ENCODE measurements around the gene HIRIP3. TPM values are rescaled to one million over a fixed set of nuclear protein-coding genes. Genes with fewer than 3 reads are reported as not detected.
A peak's percentile ranks its signal among the peaks of the same experiment; 100 is the strongest.
"Not testable (repeated sequence)": the region's sequence is repeated elsewhere in the genome, so short reads cannot be mapped to it uniquely, and the experiment has no call there.

Gene HIRIP3
- total RNA-seq, 1 experiment from 2014 or later: 25.9 TPM

DNA sequence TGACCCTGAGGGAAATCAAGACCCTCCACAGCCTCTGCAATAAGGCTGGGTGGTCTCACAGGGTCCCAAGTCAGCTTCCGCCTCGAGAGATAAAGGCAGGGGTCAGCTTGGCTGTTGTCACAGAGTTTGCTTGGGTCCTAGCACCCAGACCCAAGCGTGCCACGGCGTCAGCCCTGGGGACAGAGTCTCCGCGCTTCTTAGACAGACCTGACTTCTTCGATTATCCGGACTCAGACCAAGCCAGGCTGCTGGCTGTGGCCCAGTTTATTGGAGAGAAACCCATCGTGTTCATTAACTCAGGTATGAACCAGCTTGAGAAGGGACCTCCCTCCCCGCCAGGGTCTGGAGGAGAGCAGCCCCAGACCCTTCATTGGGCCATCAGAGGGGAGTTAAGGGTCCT, 28.2 kb upstream of the HIRIP3 start:
- Histone ChIP-seq H3K36me3 (no peaks in the 10 kb centered on the region), H3K9me3 (no peaks in the 10 kb centered on the region), H3K27me3 (peaks cover 9% of the 10 kb centered on the region), H3K4me3 (no peak overlapping the region)
- DNase-seq: no peak

DNA sequence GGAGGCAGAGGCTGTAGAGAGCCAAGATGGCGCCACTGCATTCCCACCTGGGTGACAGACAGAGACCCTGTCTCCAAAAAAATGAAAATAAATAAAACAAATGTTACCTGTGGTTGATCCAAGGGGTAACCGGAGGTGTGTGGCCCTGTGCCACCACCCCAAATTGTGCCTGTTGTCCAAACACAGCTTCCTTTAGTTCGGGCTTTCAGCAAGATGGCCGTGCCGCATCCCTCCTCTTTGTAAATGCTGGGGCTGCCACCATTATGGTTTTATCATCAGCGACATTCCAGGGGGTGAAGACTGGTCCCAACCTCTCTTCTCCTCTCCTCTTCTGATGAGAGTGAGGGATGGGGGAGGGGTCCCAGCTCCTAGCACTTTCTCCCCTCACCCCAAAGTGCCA, 27.5 kb upstream of the HIRIP3 start, which contains the start of gene C16orf92:
Gene C16orf92 (plus strand): TSS at position 312 of the 400 bp plus-strand sequence. CDS start 143 bp downstream, outside the sequence.
- Histone ChIP-seq H3K36me3 (no peaks in the 10 kb centered on the region), H3K4me3 (no peak within 1 kb of the TSS), H3K9me3 (no peaks in the 10 kb centered on the region), H3K27me3 (peaks cover 9% of the 10 kb centered on the region)
- DNase-seq: no peak

DNA sequence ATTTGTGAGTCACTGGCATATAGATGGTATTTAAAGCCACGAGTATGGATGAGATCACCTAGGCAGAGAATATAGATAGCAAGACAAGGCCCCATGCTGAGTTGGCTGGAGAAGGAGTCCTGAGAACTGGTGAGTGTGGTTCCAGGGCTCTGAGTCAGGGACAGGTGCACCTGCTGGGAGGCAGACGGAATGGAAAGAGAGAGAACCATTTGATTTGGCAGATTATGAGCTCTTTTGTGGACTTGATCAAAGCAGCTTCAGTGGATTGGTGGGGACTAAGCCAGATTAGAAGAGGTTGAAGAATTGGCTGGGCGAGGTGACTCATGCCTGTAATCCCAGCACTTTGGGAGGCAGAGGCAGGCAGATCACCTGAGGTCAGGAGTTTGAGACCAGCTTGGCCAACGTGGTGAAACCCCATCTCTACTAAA, 23.3 kb upstream of the HIRIP3 start:
- peak; percentile 57 for DNase-seq
- Histone ChIP-seq H3K9me3 (no peaks in the 10 kb centered on the region), H3K27me3 (no peaks in the 10 kb centered on the region)

DNA sequence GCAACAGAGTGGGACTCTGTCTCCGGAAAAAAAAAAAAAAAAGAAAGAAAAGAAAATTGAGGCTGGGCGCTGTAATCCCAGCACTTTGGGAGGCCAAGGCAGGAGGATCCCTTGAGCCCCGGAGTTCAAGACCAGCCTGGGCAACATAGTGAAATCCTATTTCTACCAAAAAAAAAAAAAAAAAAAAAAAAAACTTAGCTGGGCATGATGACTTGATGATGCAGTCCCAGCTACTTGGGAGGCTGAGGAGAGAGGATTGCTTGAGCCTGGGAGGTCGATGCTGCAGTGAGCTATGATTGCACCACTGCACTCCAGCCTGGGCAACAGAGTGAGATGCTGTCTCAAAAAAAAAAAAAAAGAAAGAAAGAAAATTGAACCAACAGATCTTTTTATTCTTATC, 22.5 kb upstream of the HIRIP3 start:
- H3K9me3 ChIP-seq, H3K27me3 ChIP-seq, H3K36me3 ChIP-seq, H3K4me3 ChIP-seq, DNase-seq: not testable (repeated sequence)

More for the DNA sequence above, 23.3 kb upstream of the HIRIP3 start:
- H3K4me3 ChIP-seq: no peak overlapping the region
- H3K36me3 ChIP-seq: no peaks in the 10 kb centered on the region

DNA sequence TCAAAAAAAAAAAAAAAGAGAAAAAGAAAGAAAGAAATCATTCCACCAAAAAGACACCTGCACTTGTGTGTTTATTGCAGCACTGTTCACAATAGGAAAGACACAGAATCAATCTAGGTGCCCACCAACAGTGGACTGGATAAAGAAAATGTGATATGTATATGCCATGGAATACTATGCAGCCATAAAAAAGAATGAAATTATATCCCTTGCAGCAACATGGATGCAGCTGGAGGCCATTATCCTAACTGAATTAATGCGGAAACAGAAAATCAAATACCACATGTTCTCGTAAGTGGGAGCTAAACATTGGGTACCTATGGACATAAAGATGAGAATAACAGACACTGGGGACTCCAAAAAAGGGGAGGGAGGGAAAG, 21.9 kb upstream of the HIRIP3 start:
- Histone ChIP-seq H3K9me3 (no peaks in the 10 kb centered on the region), H3K4me3 (no peak overlapping the region), H3K27me3 (no peaks in the 10 kb centered on the region), H3K36me3 (no peaks in the 10 kb centered on the region)
- no peak for DNase-seq

DNA sequence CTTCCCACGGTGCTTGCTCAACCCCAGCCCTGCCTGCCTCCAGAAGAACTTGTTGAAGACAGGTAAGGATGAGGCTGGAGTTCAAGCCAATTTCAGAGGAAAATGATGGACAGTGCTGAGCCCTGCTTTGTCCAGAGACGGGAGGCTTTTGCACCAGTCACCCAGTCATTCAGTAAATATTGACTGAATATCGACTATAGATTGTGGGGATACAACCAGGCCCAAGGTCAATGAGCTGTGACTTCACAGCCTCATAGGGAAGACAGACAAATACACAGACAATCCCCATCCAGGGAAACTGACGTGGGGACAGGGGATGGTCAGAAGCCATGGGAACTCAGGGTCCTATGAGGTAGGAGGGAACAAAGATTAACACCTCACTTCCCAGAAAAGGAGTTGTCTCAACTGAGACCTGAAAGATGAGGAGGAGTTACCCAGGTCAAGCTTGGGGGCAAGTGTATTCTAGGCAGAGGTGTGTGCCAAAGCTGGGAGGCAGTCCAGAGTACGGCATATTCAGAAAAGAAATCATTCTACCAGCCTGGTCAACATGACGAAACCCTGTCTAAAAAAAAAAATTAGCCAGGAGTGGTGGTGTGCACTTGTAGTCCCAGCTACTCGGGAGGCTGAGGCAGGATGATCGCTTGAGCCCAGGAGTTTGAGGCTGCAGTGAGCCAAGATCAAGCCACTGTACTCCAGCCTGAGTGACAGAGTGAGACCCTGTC, 21.3 kb upstream of the HIRIP3 start:
- H3K4me3 ChIP-seq: no peak overlapping the region
- H3K36me3 ChIP-seq: no peaks in the 10 kb centered on the region
- DNase-seq: no peak
- H3K9me3 ChIP-seq: no peaks in the 10 kb centered on the region
- H3K27me3 ChIP-seq: no peaks in the 10 kb centered on the region

DNA sequence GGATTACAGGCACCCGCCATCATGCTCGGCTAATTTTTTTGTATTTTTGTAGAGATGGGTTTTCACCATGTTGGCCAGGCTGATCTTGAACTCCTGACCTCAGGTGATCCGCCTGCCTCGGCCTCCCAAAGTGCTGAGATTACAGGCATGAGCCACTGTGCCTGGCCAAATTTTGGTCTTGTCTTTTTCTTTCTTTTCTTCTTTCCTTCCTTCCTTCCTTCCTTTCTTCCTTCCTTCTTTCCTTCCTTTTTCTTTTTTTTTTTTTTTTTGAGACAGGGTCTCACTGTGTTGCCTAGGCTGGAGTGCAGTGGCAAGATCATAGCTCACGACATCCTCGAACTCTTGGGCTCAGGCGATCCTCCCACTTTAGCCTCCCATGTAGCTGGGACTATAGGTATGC, 20.0 kb upstream of the HIRIP3 start:
- not testable (repeated sequence) for H3K27me3 ChIP-seq, H3K4me3 ChIP-seq, H3K36me3 ChIP-seq, H3K9me3 ChIP-seq, DNase-seq

DNA sequence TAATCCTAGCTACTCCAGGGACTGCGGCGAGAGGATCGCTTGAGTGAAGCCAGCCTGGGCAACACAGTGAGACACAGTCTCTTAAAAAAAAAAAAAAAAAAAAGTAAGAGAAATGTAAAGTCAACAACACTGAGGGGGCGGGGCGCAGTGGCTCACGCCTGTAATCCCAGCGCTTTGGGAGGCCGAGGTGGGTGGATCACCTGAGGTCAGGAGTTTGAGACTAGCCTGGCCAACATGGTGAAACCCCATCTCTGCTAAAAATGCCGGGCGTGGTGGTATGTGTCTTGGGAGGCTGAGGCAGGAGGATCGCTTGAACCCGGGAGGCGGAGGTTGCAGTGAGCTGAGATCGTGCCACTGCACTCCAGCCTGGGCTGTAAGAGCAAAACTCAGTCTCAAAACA, 17.2 kb upstream of the HIRIP3 start:
- DNase-seq: not testable (repeated sequence)

DNA sequence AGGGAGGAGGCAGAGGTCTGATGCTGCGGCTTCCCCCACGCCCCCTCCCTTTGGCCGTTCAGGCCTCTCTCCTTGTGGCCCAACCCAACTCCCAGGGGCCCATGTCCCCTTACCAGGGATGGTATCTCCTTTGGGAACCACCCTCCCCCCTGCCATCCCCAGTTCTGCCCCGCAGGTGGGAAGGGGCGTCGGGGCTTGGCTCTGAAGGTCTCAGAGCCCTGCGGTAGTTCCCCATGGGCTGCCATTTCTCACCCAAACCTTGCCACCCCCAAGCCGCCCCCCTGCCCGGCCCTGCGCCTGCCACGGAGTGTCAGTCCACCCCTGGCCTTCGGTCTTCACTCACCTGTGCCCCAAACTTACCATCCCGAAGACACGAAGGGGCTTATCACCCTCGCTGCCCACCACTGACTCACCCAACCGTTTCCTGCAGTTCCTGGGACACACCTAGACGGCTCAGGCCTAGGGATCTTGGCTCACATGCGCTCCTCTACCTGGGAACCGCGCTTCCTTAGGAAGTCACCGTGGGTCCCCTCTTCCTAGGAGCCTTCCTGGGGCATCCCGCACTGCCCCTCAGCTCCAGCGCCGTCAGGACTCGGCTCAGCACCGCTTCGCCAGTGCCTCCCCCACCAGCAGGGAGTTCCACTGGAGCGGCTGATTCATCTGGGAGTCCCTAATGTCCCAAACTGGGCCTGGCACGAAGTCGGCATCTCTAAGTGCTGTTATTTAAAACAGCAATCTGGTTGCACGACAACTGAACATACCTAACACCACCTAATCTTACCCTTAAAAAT, 16.5 kb upstream of the HIRIP3 start:
- Histone ChIP-seq H3K27me3 (no peaks in the 10 kb centered on the region), H3K4me3 (no peak overlapping the region; the same call in 1 of the 2 replicates), H3K36me3 (no peaks in the 10 kb centered on the region), H3K9me3 (no peaks in the 10 kb centered on the region)
- DNase-seq: no peak

More for the DNA sequence above, 17.2 kb upstream of the HIRIP3 start:
- not testable (repeated sequence) for H3K9me3 ChIP-seq, H3K36me3 ChIP-seq, H3K4me3 ChIP-seq, H3K27me3 ChIP-seq

DNA sequence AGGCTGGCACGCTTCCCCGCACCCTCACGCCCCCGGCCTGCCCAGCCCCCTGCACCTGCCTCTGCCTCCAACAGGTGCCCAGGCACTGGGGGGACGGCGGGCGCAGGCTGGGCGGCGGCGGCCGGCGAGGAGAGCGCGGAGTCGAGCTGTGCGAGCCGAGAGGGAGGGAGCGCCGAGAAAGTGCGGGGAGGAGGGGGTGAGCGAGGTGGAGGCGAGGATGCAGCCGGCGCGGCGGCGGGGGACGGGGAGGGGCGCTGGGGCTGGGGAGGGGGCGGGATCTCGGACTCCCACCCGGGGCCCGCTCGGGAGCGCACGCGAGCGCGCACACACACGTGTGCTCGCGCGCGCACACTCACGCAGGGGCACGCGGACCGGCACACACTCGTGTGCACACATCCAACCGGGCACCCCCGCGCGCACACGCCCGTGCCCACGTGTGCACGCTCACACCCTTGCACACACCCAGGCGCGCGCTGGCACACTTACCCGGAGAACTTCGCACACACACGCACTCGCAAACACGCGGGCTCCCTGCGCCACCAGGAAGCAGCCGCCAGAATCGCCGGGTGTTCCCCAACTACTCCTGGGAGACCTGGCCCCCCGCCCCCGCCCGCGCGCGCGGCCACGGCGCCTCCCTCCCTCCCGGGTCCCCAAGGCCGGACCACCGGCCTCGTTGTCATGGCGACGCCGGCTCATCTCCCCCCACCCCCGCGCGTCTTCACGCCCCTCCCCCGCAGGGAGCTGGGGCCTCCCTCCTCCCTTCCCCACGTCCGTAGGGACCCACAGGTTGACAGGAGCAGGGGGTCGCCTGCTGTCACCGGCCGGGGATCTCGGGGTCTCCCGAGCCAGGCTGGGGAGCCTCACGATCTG, 15.7 kb upstream of the HIRIP3 start, which contains the start of gene DOC2A:
Gene DOC2A (minus strand): TSS at position 184 of the 870 bp plus-strand sequence. CDS start 805 bp downstream, outside the sequence.
- H3K4me3 ChIP-seq: peak within 1 kb of the TSS; percentile 43
- peak; percentile 46 for DNase-seq

DNA sequence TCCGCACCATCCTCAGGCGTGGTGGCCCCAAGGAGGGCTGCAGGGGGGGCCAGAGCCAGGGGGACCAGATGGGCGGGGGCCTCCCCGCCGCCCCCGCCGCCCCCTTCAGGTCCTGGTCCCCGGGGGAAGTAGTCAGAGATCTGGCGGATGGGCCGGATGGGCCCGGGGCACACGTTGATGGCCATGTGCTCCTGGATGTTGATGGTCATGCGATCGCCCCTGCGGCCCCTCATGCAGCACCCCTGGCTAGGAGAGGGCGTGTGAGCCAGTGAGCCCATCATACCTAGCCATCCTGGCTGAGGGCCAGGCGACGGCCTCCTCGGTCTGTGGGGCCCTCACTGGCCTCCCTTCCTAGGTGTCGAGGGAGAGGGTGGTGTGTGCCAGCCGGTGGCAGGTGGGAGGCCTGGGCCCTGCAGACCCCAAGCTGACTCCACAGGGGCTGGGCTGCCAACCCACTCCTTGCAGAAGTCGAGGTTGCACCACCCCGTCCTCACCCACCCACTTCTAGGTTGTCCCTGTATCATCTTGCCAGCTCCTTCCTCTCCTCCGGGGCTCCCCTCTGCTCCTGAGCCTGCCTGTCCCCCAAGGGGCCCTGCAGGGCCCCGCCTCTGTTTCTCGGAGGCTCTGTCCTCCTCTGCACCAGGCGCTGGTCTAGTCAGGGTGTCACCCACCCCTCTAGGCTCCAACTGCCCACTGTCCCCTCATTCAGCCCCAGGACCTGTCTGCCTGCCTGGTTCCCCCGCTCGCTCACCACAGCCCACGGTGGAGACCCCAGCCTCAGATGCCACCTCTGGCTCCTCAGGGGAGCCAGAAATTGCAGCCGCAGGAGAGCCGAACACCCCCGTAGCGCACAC, 14.8 kb upstream of the HIRIP3 start:
- peak overlapping the region; percentile 43 for H3K4me3 ChIP-seq
- DNase-seq: no peak
- no peaks in the 10 kb centered on the region for H3K9me3 ChIP-seq
- peaks cover 8% of the 10 kb centered on the region for H3K36me3 ChIP-seq
- no peaks in the 10 kb centered on the region for H3K27me3 ChIP-seq

More for the DNA sequence above, 15.7 kb upstream of the HIRIP3 start, which contains the start of gene DOC2A:
- Histone ChIP-seq H3K36me3 (no peaks in the 10 kb centered on the region), H3K9me3 (no peaks in the 10 kb centered on the region), H3K27me3 (no peaks in the 10 kb centered on the region)

DNA sequence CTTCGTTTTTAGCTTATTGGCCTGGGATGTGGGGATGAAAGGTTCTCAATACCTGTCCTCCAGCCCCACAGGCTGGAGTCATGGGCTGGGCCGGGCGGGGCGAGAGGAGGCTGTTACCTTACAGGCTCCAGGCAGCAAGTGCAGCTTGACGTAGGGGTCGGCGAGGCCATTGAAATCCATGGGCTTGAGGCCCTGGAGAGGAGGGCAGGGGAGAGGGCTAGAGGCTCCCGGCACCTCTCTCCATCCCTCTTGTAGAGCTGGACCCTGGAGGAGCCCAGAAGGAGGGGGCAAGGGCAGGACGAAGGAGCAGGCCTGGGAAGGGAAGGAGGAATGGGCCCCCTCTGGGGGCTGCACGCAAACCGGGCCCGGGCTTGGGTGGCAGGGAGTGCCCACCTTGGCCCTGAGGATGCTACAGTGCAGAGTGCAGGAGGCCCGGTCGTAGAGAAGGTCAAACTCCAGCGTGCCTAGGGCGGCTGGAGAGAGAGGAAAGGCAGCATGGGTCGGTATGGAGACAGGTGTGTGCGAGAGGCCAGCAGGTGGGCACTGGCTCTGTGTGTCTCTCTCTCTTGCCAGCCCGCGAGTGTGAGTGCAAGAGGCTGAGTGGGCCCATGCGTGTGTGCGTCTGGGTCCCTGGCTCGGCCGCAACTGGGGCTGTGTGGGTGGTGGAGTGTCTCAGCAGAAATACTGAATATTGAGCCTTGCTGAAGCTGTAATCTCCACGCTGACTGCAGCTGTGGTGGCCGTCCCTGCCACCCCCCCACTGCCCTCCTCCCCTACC, 13.9 kb upstream of the HIRIP3 start:
- H3K36me3 ChIP-seq: peaks cover 12% of the 10 kb centered on the region
- H3K27me3 ChIP-seq: no peaks in the 10 kb centered on the region
- no peak for DNase-seq
- H3K4me3 ChIP-seq: no peak overlapping the region
- H3K9me3 ChIP-seq: no peaks in the 10 kb centered on the region

DNA sequence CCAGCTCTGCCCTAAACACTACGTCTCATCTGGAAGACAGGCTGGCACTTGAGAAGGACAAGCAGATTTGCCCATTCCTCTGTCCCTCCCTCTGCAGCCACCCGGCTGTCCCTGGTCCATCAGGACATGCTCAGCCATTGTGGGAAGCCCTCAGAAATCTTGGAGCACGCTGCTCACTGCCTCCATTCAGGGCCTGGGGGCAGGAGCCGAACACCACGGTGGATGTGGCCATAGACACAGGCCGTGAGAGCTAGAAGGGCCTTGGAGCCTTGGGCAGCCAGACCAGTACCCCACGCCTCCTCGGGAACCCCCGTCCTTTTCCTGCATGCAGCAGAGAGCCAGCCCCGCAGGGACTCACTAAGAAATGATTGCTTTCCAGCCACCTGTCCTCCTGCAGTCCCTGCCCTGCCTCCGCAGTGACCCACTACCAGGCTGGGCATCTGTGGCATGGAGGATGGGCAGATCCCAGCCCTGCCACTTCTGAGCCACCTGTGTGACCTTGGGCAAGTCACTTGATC, 12.0 kb upstream of the HIRIP3 start:
- Histone ChIP-seq H3K9me3 (no peaks in the 10 kb centered on the region), H3K36me3 (peaks cover 12% of the 10 kb centered on the region), H3K27me3 (no peaks in the 10 kb centered on the region), H3K4me3 (no peak overlapping the region)
- no peak for DNase-seq

DNA sequence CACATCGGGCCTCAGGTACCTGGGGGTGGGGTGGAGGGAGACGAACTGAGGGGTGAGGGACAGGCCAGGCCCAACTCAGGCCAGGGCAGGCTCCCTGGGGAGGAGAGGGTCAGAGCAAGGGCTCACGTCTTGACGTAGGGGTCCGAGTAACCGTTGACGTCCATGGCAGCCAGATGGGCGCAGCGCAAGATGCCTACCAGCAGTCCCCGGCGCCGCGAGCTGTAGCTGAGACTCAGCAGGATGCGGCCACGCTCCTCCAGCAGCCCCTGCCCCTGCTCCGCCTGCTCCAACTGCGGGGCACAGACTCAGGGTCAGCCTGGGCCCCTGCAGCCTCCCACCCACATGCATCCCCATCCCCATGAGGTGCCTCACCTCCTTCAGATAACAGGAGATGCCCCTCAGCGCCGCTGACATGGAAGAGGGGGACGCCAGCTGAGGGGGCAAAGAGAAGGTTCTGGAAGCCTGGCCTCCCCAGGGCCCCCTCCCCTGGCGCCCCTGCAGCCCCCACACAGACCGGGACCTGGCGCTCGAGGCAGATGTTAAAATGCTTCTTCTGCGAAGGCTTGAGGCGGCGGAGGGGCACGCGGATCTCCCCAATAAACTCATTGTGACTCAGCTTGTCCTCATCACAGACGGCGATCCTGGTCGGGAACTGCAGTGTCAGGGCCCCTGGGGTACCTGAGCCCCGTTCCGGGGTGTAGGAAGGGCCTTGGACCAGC, 11.4 kb upstream of the HIRIP3 start:
- Histone ChIP-seq H3K27me3 (no peaks in the 10 kb centered on the region), H3K9me3 (no peaks in the 10 kb centered on the region), H3K4me3 (no peak overlapping the region), H3K36me3 (peaks cover 12% of the 10 kb centered on the region)
- DNase-seq: no peak

DNA sequence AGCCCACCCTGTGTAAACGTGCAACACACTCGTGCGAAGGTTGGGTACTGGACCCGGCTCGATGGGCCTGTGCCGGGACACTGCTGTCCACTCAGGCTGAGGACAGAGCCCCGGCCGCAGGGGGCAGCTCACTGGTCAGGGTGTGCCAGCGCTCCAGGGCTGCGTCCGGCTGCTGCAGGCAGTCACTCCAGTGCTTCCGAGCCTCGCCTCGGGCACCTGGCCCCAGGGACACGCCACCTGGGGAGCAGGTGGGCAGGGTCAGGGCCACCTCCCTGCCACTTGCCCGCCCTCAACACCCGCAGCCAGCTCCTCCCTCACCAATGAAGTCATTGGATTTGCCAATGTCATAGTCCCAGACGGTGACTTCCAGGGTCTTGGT, 10.7 kb upstream of the HIRIP3 start:
- Histone ChIP-seq H3K4me3 (no peak overlapping the region), H3K27me3 (no peaks in the 10 kb centered on the region), H3K9me3 (no peaks in the 10 kb centered on the region), H3K36me3 (peaks cover 15% of the 10 kb centered on the region)
- no peak for DNase-seq
